Measurements from ENCODE around the gene IGF2BP2. TPM values are rescaled to one million over a fixed set of nuclear protein-coding genes. Genes with fewer than 3 reads are reported as not detected.

The IGF2BP2 gene
- total RNA-seq, 1 donor from 2014 or later, result 17.4 TPM

- DNase-seq (no peak), ATAC-seq (no peak)
- H3K4me1 ChIP-seq, result no peaks in the 10 kb centered on the region
- no peak overlapping the region for H3K4me3 ChIP-seq
- intact Hi-C loops (cut with DNase I), result no loop called here
- H3K9me3 ChIP-seq, result no peaks in the 10 kb centered on the region
- TF ChIP-seq CTCF (IDR thresholded peaks at IDR 0.05), result no peak
- no peaks in the 10 kb centered on the region for H3K36me3 ChIP-seq
- no peak overlapping the region for H3K27ac ChIP-seq
- no peaks in the 10 kb centered on the region for H3K27me3 ChIP-seq
Measured at GRCh38 chr3:185865247-185865646, 40.4 kb upstream of the IGF2BP2 start.

GRCh38 chr3:185864767-185865166 is 39.9 kb upstream of the IGF2BP2 start:
- intact Hi-C loops (cut with DNase I), result no loop called here
- TF ChIP-seq CTCF (IDR thresholded peaks at IDR 0.05), result no peak

GRCh38 chr3:185862920-185863319 is 38.1 kb upstream of the IGF2BP2 start:
- ATAC-seq (no peak), DNase-seq (no peak)
- no peaks in the 10 kb centered on the region for H3K4me1 ChIP-seq
- intact Hi-C loops (cut with DNase I), result no loop called here
- no peak overlapping the region for H3K27ac ChIP-seq
- no peaks in the 10 kb centered on the region for H3K36me3 ChIP-seq
- no peak overlapping the region for H3K4me3 ChIP-seq
- H3K9me3 ChIP-seq, result no peaks in the 10 kb centered on the region
- H3K27me3 ChIP-seq, result no peaks in the 10 kb centered on the region
- TF ChIP-seq CTCF (IDR thresholded peaks at IDR 0.05), result no peak

More at GRCh38 chr3:185864767-185865166, 39.9 kb upstream of the IGF2BP2 start:
- DNase-seq (no peak), ATAC-seq (no peak)
- no peaks in the 10 kb centered on the region for H3K36me3 ChIP-seq
- no peaks in the 10 kb centered on the region for H3K27me3 ChIP-seq
- no peaks in the 10 kb centered on the region for H3K4me1 ChIP-seq
- no peak overlapping the region for H3K27ac ChIP-seq
- no peaks in the 10 kb centered on the region for H3K9me3 ChIP-seq
- no peak overlapping the region for H3K4me3 ChIP-seq

- intact Hi-C loops (cut with DNase I), result no loop called here
- no peak for TF ChIP-seq CTCF (IDR thresholded peaks at IDR 0.05)
- ATAC-seq, result no peak
- no peaks in the 10 kb centered on the region for H3K27me3 ChIP-seq
- H3K9me3 ChIP-seq, result no peaks in the 10 kb centered on the region
- H3K27ac ChIP-seq, result no peak overlapping the region
- H3K4me1 ChIP-seq, result no peaks in the 10 kb centered on the region
- no peaks in the 10 kb centered on the region for H3K36me3 ChIP-seq
- H3K4me3 ChIP-seq, result no peak overlapping the region
- DNase-seq, result no peak
Measured at GRCh38 chr3:185859294-185859972, 34.6 kb upstream of the IGF2BP2 start.

- DNase-seq (no peak), ATAC-seq (no peak)
- Histone ChIP-seq H3K4me3 (no peak overlapping the region), H3K27ac (no peak overlapping the region), H3K27me3 (no peaks in the 10 kb centered on the region), H3K36me3 (no peaks in the 10 kb centered on the region), H3K4me1 (no peaks in the 10 kb centered on the region), H3K9me3 (no peaks in the 10 kb centered on the region)
- intact Hi-C loops (cut with DNase I), result no loop called here
- no peak for TF ChIP-seq CTCF (IDR thresholded peaks at IDR 0.05)
Measured at GRCh38 chr3:185858502-185859225, 33.8 kb upstream of the IGF2BP2 start.
